IMR-90 (cell line): ENCODE measurements around the gene HS3ST2.

Experiments
- BHLHE40 ChIP-seq: fragments of 150-350 bp; IDR thresholded peaks from 2 replicates; pipeline ENCODE4 v1.6.1; 2016; ENCODE audit warnings: mild to moderate bottlenecking, low read depth, low read length
- CEBPB ChIP-seq: IDR thresholded peaks from 2 replicates; pipeline ENCODE4 v1.6.1; 2012; ENCODE audit warnings: low read depth, low read length, improper control_type of control experiment
- CHD1 ChIP-seq: IDR thresholded peaks from 2 replicates; pipeline ENCODE4 v1.6.1; 2012; ENCODE audit warnings: low read depth, low read length, improper control_type of control experiment
- CTCF ChIP-seq: conservative IDR thresholded peaks from 2 replicates; pipeline ENCODE4 v1.5.1; 2012; ENCODE audit warnings: mild to moderate bottlenecking, low read depth, low read length, improper control_type of control experiment
- FOS ChIP-seq: fragments of 150-350 bp; IDR thresholded peaks from 2 replicates; pipeline ENCODE4 v1.6.1; 2016; ENCODE audit warnings: low read depth, low read length
- MAFK ChIP-seq: IDR thresholded peaks from 2 replicates; pipeline ENCODE4 v1.6.1; 2012; ENCODE audit warnings: low read depth, low read length, improper control_type of control experiment
- MAZ ChIP-seq: IDR thresholded peaks from 2 replicates; pipeline ENCODE4 v1.6.1; 2012; ENCODE audit warnings: low read depth, mild to moderate bottlenecking, low read length, improper control_type of control experiment, moderate library complexity, borderline replicate concordance
- MXI1 ChIP-seq: IDR thresholded peaks from 2 replicates; pipeline ENCODE4 v1.6.1; 2012; ENCODE audit warnings: low read depth, mild to moderate bottlenecking, low read length, moderate library complexity, borderline replicate concordance
- NFE2L2 ChIP-seq: fragments of 150-350 bp; IDR thresholded peaks from 2 replicates; pipeline ENCODE4 v1.6.1; 2016; ENCODE audit warnings: low read depth, mild to moderate bottlenecking, low read length
- POLR2A ChIP-seq: IDR thresholded peaks from 2 replicates; pipeline ENCODE4 v1.6.1; 2012; ENCODE audit warnings: mild to moderate bottlenecking, low read depth, low read length
- RAD21 ChIP-seq: IDR thresholded peaks from 2 replicates; pipeline ENCODE4 v1.6.1; 2012; ENCODE audit warnings: low read length, improper control_type of control experiment
- RCOR1 ChIP-seq: IDR thresholded peaks from 2 replicates; pipeline ENCODE4 v1.6.1; 2012; ENCODE audit warnings: mild to moderate bottlenecking, low read length, improper control_type of control experiment; ENCODE audit not compliant: insufficient replicate concordance
- RFX5 ChIP-seq: IDR thresholded peaks from 2 replicates; pipeline ENCODE4 v1.8.0; 2012; ENCODE audit warnings: low read depth, mild to moderate bottlenecking, low read length, moderate library complexity
- SMC3 ChIP-seq: fragments of 150-350 bp; IDR thresholded peaks from 2 replicates; pipeline ENCODE4 v1.6.1; 2016; ENCODE audit warnings: low read depth, mild to moderate bottlenecking, antibody characterized with exemption, low read length, moderate library complexity

GRCh38 chr16:22932032-22932771, 118.2 kb downstream of the HS3ST2 start:
- TF ChIP-seq RCOR1 = no peak
- TF ChIP-seq CTCF = no peak
- TF ChIP-seq NFE2L2 = no peak
- TF ChIP-seq POLR2A = no peak
- no peak for TF ChIP-seq MXI1
- TF ChIP-seq BHLHE40 = no peak
- no peak for TF ChIP-seq RFX5
- TF ChIP-seq CHD1 = no peak
- no peak for TF ChIP-seq RAD21
- TF ChIP-seq CEBPB = no peak
- no peak for TF ChIP-seq MAZ
- TF ChIP-seq SMC3 = no peak
- TF ChIP-seq MAFK = no peak
- TF ChIP-seq FOS = no peak
